Occipital lobe (tissue), 2 donors: Measurements from ENCODE around the gene OST4. TPM values are rescaled to one million over a fixed set of nuclear protein-coding genes. Genes with fewer than 3 reads are reported as not detected.
"Not testable (repeated sequence)": the region's sequence is repeated elsewhere in the genome, so short reads cannot be mapped to it uniquely, and the experiment has no call there.

Experiments
- DNase-seq: peaks from one replicate; lab custom pipeline; 2025; lab: John Stamatoyannopoulos, UW
- total RNA-seq: library from RNA; depleted of rRNA; stranded (reverse); fragments of >200 nt; gene quantifications from one replicate; pipeline ENCODE4 v1.2.3, GENCODE V29; 2014

The OST4 gene
- total RNA-seq, 1 donor from 2014 or later = 132 TPM

DNA sequence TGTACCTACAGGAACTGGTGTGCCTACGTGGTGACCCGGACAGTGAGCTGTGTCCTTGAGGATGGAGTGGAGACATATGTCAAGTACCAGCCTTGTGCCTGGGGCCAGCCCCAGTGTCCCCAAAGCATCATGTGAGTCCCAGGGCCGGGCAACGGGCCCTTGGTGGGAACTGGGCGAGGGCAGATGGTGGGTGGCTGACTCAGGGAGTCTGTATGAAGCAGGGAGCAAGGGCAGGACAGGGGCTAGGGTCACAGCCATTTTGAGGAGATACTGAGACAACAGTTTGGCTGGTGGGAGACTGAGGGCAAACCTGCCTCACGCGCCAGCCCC is 8.7 kb upstream of the OST4 start:
- no peak for DNase-seq

DNA sequence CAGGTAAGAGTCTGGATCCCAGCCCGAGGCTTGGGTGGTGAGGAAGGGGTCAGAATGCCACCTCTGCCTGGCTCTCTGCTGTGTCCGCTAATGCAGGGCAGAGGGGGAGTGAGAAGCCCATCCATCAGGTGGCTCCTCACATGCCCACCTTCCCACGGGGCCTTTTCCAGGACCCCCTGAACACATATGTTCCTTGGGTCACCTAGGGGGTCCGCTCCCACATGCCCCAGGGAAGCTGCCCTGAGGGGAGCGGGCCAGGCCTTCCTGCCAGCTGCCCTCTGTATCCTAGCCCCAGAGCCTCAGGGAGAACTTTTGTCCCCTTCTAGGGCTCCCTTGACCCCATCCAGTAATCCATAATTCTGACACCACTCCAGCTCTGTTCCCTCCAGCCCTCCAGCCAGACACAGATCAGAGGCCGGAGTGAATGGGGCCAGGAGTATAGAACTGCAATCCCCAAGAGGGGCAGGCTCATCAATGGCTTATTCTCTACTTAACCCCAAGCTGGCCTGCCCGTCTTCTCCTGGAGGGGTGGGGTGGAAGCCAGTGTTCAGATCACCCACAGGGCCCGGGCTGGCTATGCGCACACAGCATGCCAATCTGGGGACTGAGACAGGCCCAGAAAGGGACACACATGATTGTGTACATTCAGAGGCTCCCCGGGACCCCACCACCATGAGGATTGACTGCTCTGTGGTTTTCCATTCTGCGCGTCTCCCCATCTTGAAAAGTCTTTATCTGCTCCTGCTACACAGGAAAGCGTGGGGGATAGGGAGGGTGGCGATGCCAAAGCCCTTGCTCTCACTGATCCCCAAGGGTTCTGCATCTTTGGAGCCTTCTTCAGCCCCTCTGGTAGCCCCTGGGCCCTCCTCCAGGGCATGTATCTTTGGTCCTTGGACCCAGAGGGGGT is 8.0 kb upstream of the OST4 start:
- DNase-seq = no peak

DNA sequence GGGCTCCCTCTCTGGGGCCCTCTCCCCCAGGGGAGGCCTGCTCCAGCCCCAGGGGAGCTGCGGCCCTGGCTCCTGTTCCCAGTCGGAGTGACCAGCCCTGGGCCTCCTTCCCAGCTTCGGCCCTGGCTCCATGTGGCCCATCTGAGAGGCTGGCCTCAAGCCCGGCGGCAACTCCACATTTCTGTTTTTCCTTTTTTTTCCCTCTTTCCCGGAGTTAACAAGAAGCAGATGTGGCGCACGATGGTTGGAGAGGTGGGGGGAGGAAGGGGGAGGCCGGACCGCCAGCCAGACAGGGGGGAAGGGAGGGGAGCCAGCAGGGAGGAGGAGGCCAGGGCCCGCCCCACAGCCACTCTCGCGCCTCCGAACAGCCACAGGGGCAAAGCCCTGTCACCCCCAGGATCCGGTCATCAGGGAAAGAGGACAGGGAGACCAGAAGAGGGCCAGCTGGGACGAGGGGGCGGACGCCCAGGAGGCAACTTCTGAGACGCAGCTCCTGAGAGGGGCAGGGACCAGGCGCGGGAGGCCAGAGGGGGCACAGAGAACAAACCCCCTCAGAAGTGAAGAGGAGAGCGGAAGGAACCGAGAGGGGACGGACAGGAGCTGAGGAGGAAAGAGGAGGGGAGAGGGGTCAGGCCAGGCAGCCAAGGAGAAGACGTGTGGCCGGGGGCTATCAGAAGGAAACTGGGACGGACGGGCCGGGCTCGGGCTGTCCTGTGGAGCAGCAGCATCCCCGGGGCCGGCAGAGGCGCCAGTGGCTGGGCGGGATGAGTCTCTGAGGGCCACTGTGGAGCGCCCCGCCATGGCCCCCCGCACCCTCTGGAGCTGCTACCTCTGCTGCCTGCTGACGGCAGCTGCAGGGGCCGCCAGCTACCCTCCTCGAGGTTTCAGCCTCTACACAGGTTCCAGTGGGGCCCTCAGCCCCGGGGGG is 7.1 kb upstream of the OST4 start, which contains the start of gene EMILIN1:
EMILIN1 (plus strand) TSS at position 349 of the 928 bp plus-strand sequence; CDS start at position 800, 451 bp downstream.
- DNase-seq = peak; percentile 60

- DNase-seq = no peak
Measured at GRCh38 chr2:27077231-27077630, 5.8 kb upstream of the OST4 start.

DNA sequence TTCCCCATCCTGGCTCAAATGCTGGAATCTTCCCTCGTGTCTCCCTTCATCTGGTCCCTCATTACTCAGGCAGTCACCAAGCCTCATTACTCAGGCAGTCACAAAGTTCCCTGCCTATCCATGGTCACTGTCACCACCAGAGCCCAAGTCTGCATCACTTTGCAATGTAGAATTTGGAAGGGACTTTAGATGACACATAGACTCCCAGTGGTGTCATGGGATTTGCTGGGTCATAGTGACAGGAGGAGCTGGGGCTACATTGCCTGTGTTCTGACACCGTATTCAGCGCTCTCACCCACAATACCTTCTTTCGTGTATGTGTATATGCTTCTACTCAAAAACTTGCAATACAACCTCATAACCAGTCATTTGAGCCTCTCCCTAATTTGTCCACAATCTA is 4.9 kb upstream of the OST4 start:
- no peak for DNase-seq

GRCh38 chr2:27075566-27075871 is 4.1 kb upstream of the OST4 start:
- not testable (repeated sequence) for DNase-seq

- no peak for DNase-seq
Measured at GRCh38 chr2:27074738-27075565, 3.5 kb upstream of the OST4 start.

- no peak for DNase-seq
Measured at GRCh38 chr2:27073782-27074181, 2.3 kb upstream of the OST4 start.

DNA sequence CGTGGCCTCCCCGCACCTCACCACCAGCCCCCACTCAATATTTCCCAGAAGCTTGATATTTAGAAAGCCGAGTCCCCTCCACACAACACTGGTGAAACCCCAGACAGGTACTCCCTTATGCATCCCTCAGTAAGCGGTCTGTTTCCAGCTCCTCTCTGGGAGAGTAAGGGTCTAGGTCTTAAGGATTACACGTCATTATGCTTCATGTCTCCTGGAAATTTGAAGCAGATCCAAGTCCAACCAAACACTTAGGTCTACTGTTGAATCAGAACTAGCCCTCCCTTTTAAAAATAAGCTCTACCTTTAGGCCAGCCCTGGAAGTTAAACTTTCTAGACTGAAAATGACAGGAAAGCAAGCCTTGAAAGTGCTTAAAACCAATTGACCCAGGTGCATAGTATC is 1.5 kb upstream of the OST4 start:
- DNase-seq = no peak

DNA sequence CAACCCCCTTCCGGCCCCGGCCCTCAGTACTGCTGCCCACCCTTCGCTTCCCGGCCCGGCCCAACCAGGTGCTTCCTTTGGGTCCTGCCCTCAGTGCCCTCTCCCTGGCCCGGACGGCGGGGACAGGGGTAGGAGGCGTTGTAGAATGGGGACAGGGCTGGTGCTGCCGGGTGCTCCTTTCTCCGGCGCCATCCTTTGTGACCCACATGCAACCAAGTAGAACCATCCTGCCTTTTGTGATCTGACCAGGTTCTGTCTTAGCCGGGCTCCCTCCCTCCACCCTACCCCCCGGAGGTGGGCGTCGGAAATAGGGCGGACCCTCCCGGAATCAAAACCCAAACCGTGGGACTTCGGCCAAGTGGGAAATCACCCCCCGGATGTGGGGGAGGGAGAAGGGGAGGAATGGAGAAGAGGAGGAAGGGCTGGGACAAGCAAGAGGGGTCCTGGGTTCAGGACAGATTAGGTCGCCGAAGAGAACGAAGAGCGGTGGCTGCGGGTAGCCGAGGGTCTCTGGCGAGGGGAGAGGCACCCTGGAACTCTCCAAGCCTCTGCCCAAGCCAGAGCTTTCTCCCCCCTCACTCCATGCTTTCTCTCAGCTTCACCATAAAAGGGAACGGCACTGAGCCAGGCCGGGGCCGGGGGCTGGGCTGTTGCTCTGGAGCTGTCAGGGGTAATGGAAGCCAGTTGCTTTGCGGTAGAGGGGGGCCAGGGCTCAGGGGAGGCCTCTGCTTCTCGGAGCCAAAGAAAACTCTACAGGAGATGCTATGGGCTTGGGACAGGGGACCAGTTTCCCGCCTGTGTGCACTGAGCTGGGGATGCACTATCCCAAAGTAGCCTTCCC is 756 bp upstream of the OST4 start:
- peak; percentile 22 for DNase-seq

DNA sequence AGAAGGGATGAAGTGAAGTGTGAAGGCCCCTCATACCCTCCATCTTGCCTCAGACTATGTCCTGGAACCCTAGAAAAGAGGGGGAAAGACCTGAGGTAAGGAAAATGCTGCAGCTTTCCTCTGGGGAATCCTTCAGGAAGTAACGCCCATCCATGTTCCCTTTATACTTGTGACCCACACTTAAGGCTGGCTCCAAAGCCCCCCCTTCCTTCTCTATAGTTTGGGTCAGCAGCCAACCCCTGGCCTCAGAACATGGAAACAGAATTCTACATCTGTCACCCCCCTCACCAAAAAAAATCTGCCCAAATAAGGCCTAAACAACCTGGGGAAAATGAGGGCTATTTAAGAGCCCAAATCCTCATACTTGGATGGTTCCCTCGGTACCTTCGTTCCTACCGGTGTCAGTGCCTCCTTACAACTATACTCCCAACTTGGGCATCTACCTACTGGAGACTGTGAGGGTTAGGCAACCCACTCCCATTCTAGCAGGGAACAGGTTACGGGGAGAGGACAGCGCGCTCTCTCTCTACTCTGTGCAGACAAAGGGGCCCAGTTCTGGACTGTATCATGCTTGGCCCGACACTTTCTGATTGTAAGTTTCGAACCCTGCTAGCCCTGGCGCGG is 689 bp downstream of the OST4 start:
- DNase-seq = no peak

GRCh38 chr2:27069961-27070618 is 1.4 kb downstream of the OST4 start:
- no peak for DNase-seq

GRCh38 chr2:27069436-27069835 is 2.0 kb downstream of the OST4 start:
- no peak for DNase-seq

DNA sequence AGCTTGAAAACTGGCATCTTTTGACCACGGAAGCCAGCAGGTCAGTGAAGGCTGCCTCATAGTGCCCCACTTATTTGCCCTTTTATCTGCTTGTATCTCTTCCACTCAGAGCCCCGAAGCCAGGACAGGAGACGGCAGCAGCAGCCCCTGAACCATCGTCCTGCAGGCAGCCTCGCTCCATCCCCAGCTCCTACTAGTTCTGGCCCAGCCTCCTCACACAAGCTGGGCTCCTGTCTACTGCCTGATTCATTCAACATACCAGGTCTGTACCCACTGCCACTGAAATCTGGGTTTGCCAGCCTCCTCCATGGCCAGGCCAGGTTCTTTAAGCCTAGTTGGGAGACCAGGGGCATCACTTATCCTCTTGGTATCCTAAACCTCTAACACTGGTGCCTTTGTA is 4.1 kb downstream of the OST4 start:
- DNase-seq = no peak

DNA sequence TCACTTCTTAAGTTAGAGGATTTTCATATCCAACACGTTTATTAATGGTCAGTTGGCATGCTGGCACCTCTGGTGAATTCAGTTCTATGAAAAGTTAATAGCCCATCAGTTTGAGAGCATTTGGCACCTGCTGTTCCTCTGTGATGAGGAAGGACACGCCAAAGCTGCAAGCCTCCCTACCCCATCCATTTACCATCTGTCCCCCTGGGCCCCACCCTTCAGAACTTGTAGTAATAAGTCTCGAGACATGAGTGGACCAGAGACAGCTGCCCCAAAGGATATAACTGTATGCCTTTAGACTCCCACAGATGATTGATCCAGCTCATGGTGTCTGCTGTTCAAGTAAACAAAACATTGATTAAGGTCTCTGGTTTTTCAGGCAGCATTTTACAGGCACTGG is 6.3 kb downstream of the OST4 start:
- DNase-seq = no peak

DNA sequence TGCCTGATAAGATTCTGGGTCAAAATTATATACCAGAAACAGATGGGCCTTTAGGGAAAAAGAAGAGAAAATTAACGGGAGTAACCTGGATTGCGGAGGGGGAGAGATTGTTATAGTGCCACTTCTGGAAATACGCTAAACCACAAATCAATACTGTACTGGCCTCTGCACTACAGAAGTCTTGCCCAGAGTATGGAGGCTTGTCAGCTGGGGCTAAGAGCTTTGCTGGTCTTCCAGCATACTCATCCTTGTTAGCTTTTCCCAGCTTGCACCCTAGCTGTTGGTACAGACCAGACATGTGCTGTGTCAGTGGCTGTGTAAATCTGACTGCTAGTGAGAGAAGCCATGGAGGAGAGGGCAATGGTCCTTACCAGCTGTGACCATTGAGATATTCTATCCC is 11.1 kb downstream of the OST4 start:
- DNase-seq = no peak

DNA sequence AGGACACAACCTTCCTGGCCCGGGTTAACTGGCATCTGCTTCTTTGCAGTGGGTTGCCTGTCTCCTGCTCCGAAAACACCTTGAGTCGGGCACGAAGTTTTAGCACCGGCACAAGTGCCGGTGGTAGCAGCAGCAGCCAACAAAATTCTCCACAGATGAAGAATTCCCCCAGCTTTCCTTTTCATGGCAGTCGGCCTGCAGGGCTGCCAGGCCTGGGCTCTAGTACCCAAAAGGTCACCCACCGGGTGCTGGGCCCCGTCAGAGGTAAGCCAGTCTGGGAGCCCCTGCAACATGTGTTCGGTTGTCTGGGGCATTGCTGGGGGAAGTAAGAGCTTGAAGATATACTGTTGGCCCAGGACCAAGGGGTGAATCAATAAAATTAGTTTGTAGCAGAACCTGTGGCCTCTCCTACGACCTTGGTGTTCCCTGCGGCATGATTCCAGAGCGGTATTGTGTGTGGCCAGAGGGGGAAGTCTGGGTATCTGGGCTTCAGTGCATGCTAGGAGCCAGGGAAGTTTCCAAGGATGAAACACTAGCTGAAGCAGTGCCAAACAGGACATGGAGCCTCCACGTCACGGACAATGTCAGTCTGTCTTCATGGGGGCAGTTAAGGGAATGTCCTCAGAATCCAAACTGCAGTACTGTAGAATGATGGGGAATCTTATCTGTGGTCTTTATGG is 12.2 kb downstream of the OST4 start:
- DNase-seq = no peak

- DNase-seq = no peak
Measured at GRCh38 chr2:27058210-27058609, 13.2 kb downstream of the OST4 start.

GRCh38 chr2:27057184-27057583 is 14.3 kb downstream of the OST4 start:
- DNase-seq = no peak
